SW 1271 (cell line): ENCODE data around the gene PDE2A.
"Not testable (repeated sequence)": the region's sequence is repeated elsewhere in the genome, so short reads cannot be mapped to it uniquely, and the experiment has no call there.

Source experiments
- DNase-seq, 2 experiments: peaks; one replicate each; lab custom pipeline; 2025; lab: John Stamatoyannopoulos, UW

Gene PDE2A

GRCh38 chr11:72576661-72577060, 97.6 kb downstream of the PDE2A start:
- no peak for DNase-seq

GRCh38 chr11:72576243-72576595, 98.0 kb downstream of the PDE2A start:
- no peak for DNase-seq

GRCh38 chr11:72575533-72576242, 98.5 kb downstream of the PDE2A start:
- DNase-seq = no peak

GRCh38 chr11:72574548-72575460, 99.4 kb downstream of the PDE2A start:
- no peak for DNase-seq

- no peak for DNase-seq
Observed at GRCh38 chr11:72573855-72574445, 100.3 kb downstream of the PDE2A start.

- DNase-seq = peak in 1 of 2 experiments; percentile 49
Observed at GRCh38 chr11:72573072-72573854, 101.0 kb downstream of the PDE2A start.

- not testable (repeated sequence) for DNase-seq
Observed at GRCh38 chr11:72572540-72572939, 101.7 kb downstream of the PDE2A start.

- no peak for DNase-seq
Observed at GRCh38 chr11:72570893-72571661, 103.1 kb downstream of the PDE2A start.

- DNase-seq = peak; percentile 91 to 94
Observed at GRCh38 chr11:72569966-72570892, 104.0 kb downstream of the PDE2A start.

- no peak for DNase-seq
Observed at GRCh38 chr11:72568861-72569260, 105.4 kb downstream of the PDE2A start.

GRCh38 chr11:72562431-72562830, 111.8 kb downstream of the PDE2A start:
- DNase-seq = no peak

- no peak for DNase-seq
Observed at GRCh38 chr11:72561856-72562255, 112.4 kb downstream of the PDE2A start.

- not testable (repeated sequence) for DNase-seq
Observed at GRCh38 chr11:72560864-72561263, 113.4 kb downstream of the PDE2A start.

GRCh38 chr11:72556433-72556832, 117.8 kb downstream of the PDE2A start:
- no peak for DNase-seq

- not testable (repeated sequence) for DNase-seq
Observed at GRCh38 chr11:72555014-72555522, 119.2 kb downstream of the PDE2A start.

GRCh38 chr11:72553706-72554105, 120.5 kb downstream of the PDE2A start:
- DNase-seq = no peak

- peak in 1 of 2 experiments; percentile 20 for DNase-seq
Observed at GRCh38 chr11:72552399-72552910, 121.8 kb downstream of the PDE2A start.

GRCh38 chr11:72551571-72551970, 122.7 kb downstream of the PDE2A start:
- no peak for DNase-seq

GRCh38 chr11:72548463-72548862, 125.8 kb downstream of the PDE2A start:
- no peak for DNase-seq

- DNase-seq = no peak
Observed at GRCh38 chr11:72546866-72547265, 127.4 kb downstream of the PDE2A start.
